ENCODE data around the gene GALNT17. TPM values are rescaled to one million over a fixed set of nuclear protein-coding genes. Genes with fewer than 3 reads are reported as not detected.

GALNT17 gene
- total RNA-seq, 1 experiment from 2014 or later, result not detected

GRCh38 chr7:71482284-71482683 lies 350.3 kb downstream of the GALNT17 start:
- Histone ChIP-seq H4K20me1 (ENCODE audit: low read length) (no peaks in the 10 kb centered on the region), H3K9me2 (replicated peaks; ENCODE audit: low read length) (no peaks in the 10 kb centered on the region), H3K4me3 (ENCODE audit: low read length) (no peak overlapping the region), H3K27me3 (ENCODE audit: low read length) (no peaks in the 10 kb centered on the region), H3K27ac (ENCODE audit: low read length) (no peak overlapping the region), H3K79me2 (ENCODE audit: low read length) (no peaks in the 10 kb centered on the region), H3F3A (ENCODE audit: low read length, unreplicated experiment) (no peaks in the 10 kb centered on the region), H3K4me1 (ENCODE audit: insufficient read depth, low read length) (no peaks in the 10 kb centered on the region), H2AFZ (ENCODE audit: low read length) (no peak overlapping the region), H3K36me3 (ENCODE audit: low read depth, low read length) (no peaks in the 10 kb centered on the region), H3K4me2 (ENCODE audit: low read length) (no peak overlapping the region), H3K9ac (ENCODE audit: low read length) (no peak overlapping the region), H3K9me3 (ENCODE audit: low read length) (no peaks in the 10 kb centered on the region)
- intact Hi-C loops (cut with micrococcal nuclease), result no loop called here
- TF ChIP-seq, protein P1, sequence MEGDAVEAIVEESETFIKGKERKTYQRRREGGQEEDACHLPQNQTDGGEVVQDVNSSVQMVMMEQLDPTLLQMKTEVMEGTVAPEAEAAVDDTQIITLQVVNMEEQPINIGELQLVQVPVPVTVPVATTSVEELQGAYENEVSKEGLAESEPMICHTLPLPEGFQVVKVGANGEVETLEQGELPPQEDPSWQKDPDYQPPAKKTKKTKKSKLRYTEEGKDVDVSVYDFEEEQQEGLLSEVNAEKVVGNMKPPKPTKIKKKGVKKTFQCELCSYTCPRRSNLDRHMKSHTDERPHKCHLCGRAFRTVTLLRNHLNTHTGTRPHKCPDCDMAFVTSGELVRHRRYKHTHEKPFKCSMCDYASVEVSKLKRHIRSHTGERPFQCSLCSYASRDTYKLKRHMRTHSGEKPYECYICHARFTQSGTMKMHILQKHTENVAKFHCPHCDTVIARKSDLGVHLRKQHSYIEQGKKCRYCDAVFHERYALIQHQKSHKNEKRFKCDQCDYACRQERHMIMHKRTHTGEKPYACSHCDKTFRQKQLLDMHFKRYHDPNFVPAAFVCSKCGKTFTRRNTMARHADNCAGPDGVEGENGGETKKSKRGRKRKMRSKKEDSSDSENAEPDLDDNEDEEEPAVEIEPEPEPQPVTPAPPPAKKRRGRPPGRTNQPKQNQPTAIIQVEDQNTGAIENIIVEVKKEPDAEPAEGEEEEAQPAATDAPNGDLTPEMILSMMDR (conservative IDR thresholded peaks at IDR 0.05; ENCODE audit: low read depth, low read length), result no peak
- TF ChIP-seq EZH2 (IDR thresholded peaks at IDR 0.05; ENCODE audit: low read length, unreplicated experiment) (no peak), EZH2phosphoT487 (IDR thresholded peaks at IDR 0.05; ENCODE audit: borderline replicate concordance, low read length) (no peak)
- POLR2A ChIA-PET (ENCODE audit: unreplicated experiment), result no interaction called here
- no peak for DNase-seq
- no TSS peak for BruUV-seq (replicated peaks)
- no peak for ATAC-seq
- CTCF ChIA-PET, result interaction anchor here (0.6 kb wide), 1 partner anchor 17 kb away, joined by 3 read pairs; no protein-coding TSS in a partner anchor

GRCh38 chr7:71484380-71484779 lies 352.4 kb downstream of the GALNT17 start:
- Histone ChIP-seq H3K4me1 (ENCODE audit: insufficient read depth, low read length) (no peaks in the 10 kb centered on the region), H3K4me2 (ENCODE audit: low read length) (no peak overlapping the region), H3K27ac (ENCODE audit: low read length) (no peak overlapping the region), H3K36me3 (ENCODE audit: low read depth, low read length) (no peaks in the 10 kb centered on the region), H3K4me3 (ENCODE audit: low read length) (no peak overlapping the region), H3K27me3 (ENCODE audit: low read length) (no peaks in the 10 kb centered on the region), H4K20me1 (ENCODE audit: low read length) (no peaks in the 10 kb centered on the region), H3K9me2 (replicated peaks; ENCODE audit: low read length) (no peaks in the 10 kb centered on the region), H3K9ac (ENCODE audit: low read length) (no peak overlapping the region), H3K79me2 (ENCODE audit: low read length) (no peaks in the 10 kb centered on the region), H2AFZ (ENCODE audit: low read length) (no peak overlapping the region), H3F3A (ENCODE audit: low read length, unreplicated experiment) (no peaks in the 10 kb centered on the region), H3K9me3 (ENCODE audit: low read length) (no peaks in the 10 kb centered on the region)
- POLR2A ChIA-PET (ENCODE audit: unreplicated experiment), result no interaction called here
- intact Hi-C loops (cut with micrococcal nuclease), result no loop called here
- no TSS peak for BruUV-seq (replicated peaks)
- DNase-seq (no peak), ATAC-seq (no peak)
- CTCF ChIA-PET, result no interaction called here
- TF ChIP-seq, protein P1 (conservative IDR thresholded peaks at IDR 0.05; ENCODE audit: low read depth, low read length), result no peak
- TF ChIP-seq EZH2 (IDR thresholded peaks at IDR 0.05; ENCODE audit: low read length, unreplicated experiment) (no peak), EZH2phosphoT487 (IDR thresholded peaks at IDR 0.05; ENCODE audit: borderline replicate concordance, low read length) (no peak)

GRCh38 chr7:71485586-71485985 lies 353.6 kb downstream of the GALNT17 start:
- Histone ChIP-seq H3K4me3 (ENCODE audit: low read length) (no peak overlapping the region), H3K27me3 (ENCODE audit: low read length) (no peaks in the 10 kb centered on the region), H3K36me3 (ENCODE audit: low read depth, low read length) (no peaks in the 10 kb centered on the region), H3K4me1 (ENCODE audit: insufficient read depth, low read length) (no peaks in the 10 kb centered on the region), H3K4me2 (ENCODE audit: low read length) (no peak overlapping the region), H3K9ac (ENCODE audit: low read length) (no peak overlapping the region), H3K27ac (ENCODE audit: low read length) (no peak overlapping the region), H3K79me2 (ENCODE audit: low read length) (no peaks in the 10 kb centered on the region), H3K9me2 (replicated peaks; ENCODE audit: low read length) (no peaks in the 10 kb centered on the region), H4K20me1 (ENCODE audit: low read length) (no peaks in the 10 kb centered on the region), H3F3A (ENCODE audit: low read length, unreplicated experiment) (no peaks in the 10 kb centered on the region), H2AFZ (ENCODE audit: low read length) (no peak overlapping the region), H3K9me3 (ENCODE audit: low read length) (no peaks in the 10 kb centered on the region)
- ChIA-PET CTCF (no interaction called here), POLR2A (ENCODE audit: unreplicated experiment) (no interaction called here)
- ATAC-seq, result no peak
- TF ChIP-seq, protein P1 (conservative IDR thresholded peaks at IDR 0.05; ENCODE audit: low read depth, low read length), result no peak
- no peak for TF ChIP-seq EZH2 (IDR thresholded peaks at IDR 0.05; ENCODE audit: low read length, unreplicated experiment)
- TF ChIP-seq EZH2phosphoT487 (IDR thresholded peaks at IDR 0.05; ENCODE audit: borderline replicate concordance, low read length), result no peak
- BruUV-seq (replicated peaks), result no TSS peak
- DNase-seq, result no peak
- intact Hi-C loops (cut with micrococcal nuclease), result no loop called here
